Caco-2 (cell line): ENCODE results near the gene TSPAN8. TPM values are rescaled to one million over a fixed set of nuclear protein-coding genes. Genes with fewer than 3 reads are reported as not detected.

Experiments used
- BruUV-seq: library from RNA; stranded (reverse); fragments of 400-500 nt; replicated peaks from 2 replicates; lab custom pipeline; 2021; lab: Mats Ljungman, UMichigan
- CTCF ChIA-PET: fragments of 300-600 bp; sonication (Branson Sonifier 250); formaldehyde crosslinking; loops from one replicate; lab custom pipeline; 2022; ENCODE audit warnings: antibody characterized with exemption; lab: Charles Lee
- POLR2A ChIA-PET: fragments of 300-600 bp; sonication (Branson Sonifier 250); formaldehyde crosslinking; loops from one replicate; lab custom pipeline; 2022; ENCODE audit warnings: antibody characterized with exemption; lab: Charles Lee
- DNase-seq, 2 experiments: peaks; one replicate each; pipeline versions ENCODE4 v3.0.0 to v3.0.0-alpha.2; 2020 to 2022
- H3K27me3 ChIP-seq: replicated peaks from 2 replicates; pipeline ENCODE4 v1.6.0; 2011; ENCODE audit warnings: low read length; ENCODE audit not compliant: control insufficient read depth, insufficient read depth
- H3K36me3 ChIP-seq: 2 replicates; pipeline ENCODE4 v1.5.1; 2011; ENCODE audit warnings: low read length; ENCODE audit not compliant: control insufficient read depth, insufficient read depth
- H3K4me1 ChIP-seq: fragments of 250-450 bp; sonication (Bioruptor Pico); 2 replicates; pipeline ENCODE4 v1.5.1; 2020; ENCODE audit warnings: mild to moderate bottlenecking
- H3K4me3 ChIP-seq: 2 replicates; pipeline ENCODE4 v1.5.1; 2011; ENCODE audit warnings: low read depth, mild to moderate bottlenecking, control low read depth, low read length
- H3K9me3 ChIP-seq: fragments of 250-450 bp; sonication (Bioruptor Pico); 2 replicates; pipeline ENCODE4 v1.5.1; 2020; ENCODE audit warnings: mild to moderate bottlenecking, moderate library complexity
- H3K27ac Mint-ChIP-seq: one replicate; pipeline ENCODE4 v1.8.0; 2022; ENCODE audit warnings: mixed read lengths; ENCODE audit not compliant: unreplicated experiment
- H3K27me3 Mint-ChIP-seq: one replicate; pipeline ENCODE4 v1.8.0; 2022; ENCODE audit warnings: mixed read lengths; ENCODE audit not compliant: insufficient read depth, unreplicated experiment
- H3K36me3 Mint-ChIP-seq: one replicate; pipeline ENCODE4 v1.8.0; 2022; ENCODE audit warnings: mild to moderate bottlenecking, mixed read lengths; ENCODE audit not compliant: insufficient read depth, unreplicated experiment
- H3K4me1 Mint-ChIP-seq: one replicate; pipeline ENCODE4 v1.8.0; 2022; ENCODE audit warnings: low read depth, mixed read lengths; ENCODE audit not compliant: unreplicated experiment
- H3K4me3 Mint-ChIP-seq: one replicate; pipeline ENCODE4 v1.8.0; 2022; ENCODE audit warnings: mild to moderate bottlenecking, moderate library complexity, mixed read lengths; ENCODE audit not compliant: unreplicated experiment
- H3K9me3 Mint-ChIP-seq: one replicate; pipeline ENCODE4 v1.8.0; 2022; ENCODE audit warnings: mixed read lengths; ENCODE audit not compliant: unreplicated experiment
- intact Hi-C: fragments of 100-400 bp; cut with micrococcal nuclease; formaldehyde crosslinking; loops from one replicate; pipeline ENCODE4 v1.10.0; 2022; ENCODE audit not compliant: unreplicated experiment
- total RNA-seq: library from RNA; stranded (reverse); gene quantifications from 2 replicates; pipeline ENCODE4 v1.2.3, GENCODE V29; 2022
- TF ChIP-seq, protein P1 (sequence below), 2 experiments: fragments of 200-600 bp in 1 of 2; IDR thresholded peaks; 1 replicate in 1 of 2; 2 replicates in 1 of 2; pipeline versions ENCODE4 v1.5.1 to v1.8.0; 2011 to 2022; ENCODE audit warnings: antibody characterized with exemption in 1 of 2, control low read depth in 1 of 2, inconsistent platforms in 1 of 2, low read depth in 1 of 2, low read length in 1 of 2, mild to moderate bottlenecking in 1 of 2, moderate library complexity in 1 of 2; ENCODE audit not compliant: insufficient read depth in 1 of 2, severe bottlenecking in 1 of 2, unreplicated experiment in 1 of 2

TSPAN8 gene
- total RNA-seq, 1 experiment from 2014 or later: 86.4 TPM

GRCh38 chr12:71105956-71106355, 51.8 kb downstream of the TSPAN8 start:
- H3K36me3 ChIP-seq: no peaks in the 10 kb centered on the region
- H3K9me3 ChIP-seq: no peaks in the 10 kb centered on the region
- H3K9me3 Mint-ChIP-seq: no peaks in the 10 kb centered on the region
- H3K27me3 Mint-ChIP-seq: no peaks in the 10 kb centered on the region
- intact Hi-C loops: no loop called here
- no peaks in the 10 kb centered on the region for H3K4me1 ChIP-seq
- no peak overlapping the region for H3K4me3 Mint-ChIP-seq
- no peak for DNase-seq
- TF ChIP-seq, protein P1, sequence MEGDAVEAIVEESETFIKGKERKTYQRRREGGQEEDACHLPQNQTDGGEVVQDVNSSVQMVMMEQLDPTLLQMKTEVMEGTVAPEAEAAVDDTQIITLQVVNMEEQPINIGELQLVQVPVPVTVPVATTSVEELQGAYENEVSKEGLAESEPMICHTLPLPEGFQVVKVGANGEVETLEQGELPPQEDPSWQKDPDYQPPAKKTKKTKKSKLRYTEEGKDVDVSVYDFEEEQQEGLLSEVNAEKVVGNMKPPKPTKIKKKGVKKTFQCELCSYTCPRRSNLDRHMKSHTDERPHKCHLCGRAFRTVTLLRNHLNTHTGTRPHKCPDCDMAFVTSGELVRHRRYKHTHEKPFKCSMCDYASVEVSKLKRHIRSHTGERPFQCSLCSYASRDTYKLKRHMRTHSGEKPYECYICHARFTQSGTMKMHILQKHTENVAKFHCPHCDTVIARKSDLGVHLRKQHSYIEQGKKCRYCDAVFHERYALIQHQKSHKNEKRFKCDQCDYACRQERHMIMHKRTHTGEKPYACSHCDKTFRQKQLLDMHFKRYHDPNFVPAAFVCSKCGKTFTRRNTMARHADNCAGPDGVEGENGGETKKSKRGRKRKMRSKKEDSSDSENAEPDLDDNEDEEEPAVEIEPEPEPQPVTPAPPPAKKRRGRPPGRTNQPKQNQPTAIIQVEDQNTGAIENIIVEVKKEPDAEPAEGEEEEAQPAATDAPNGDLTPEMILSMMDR (IDR thresholded peaks at IDR 0.05; ENCODE audit: insufficient read depth in 1 of 2, low read depth in 1 of 2, low read length in 1 of 2, severe bottlenecking in 1 of 2, unreplicated experiment in 1 of 2): no peak
- H3K27me3 ChIP-seq: no peaks in the 10 kb centered on the region
- no TSS peak for BruUV-seq
- H3K4me3 ChIP-seq: no peak overlapping the region
- POLR2A ChIA-PET: no interaction called here
- no peak overlapping the region for H3K27ac Mint-ChIP-seq
- H3K36me3 Mint-ChIP-seq: no peaks in the 10 kb centered on the region
- CTCF ChIA-PET: no interaction called here
- H3K4me1 Mint-ChIP-seq: no peaks in the 10 kb centered on the region

- no peaks in the 10 kb centered on the region for H3K9me3 ChIP-seq
- Mint-ChIP-seq H3K27ac (no peak overlapping the region), H3K4me3 (no peak overlapping the region), H3K9me3 (peaks cover 30% of the 10 kb centered on the region), H3K27me3 (no peaks in the 10 kb centered on the region), H3K36me3 (no peaks in the 10 kb centered on the region), H3K4me1 (no peaks in the 10 kb centered on the region)
- no peaks in the 10 kb centered on the region for H3K27me3 ChIP-seq
- no TSS peak for BruUV-seq
- TF ChIP-seq, protein P1 (IDR thresholded peaks at IDR 0.05; ENCODE audit: insufficient read depth in 1 of 2, low read depth in 1 of 2, low read length in 1 of 2, severe bottlenecking in 1 of 2, unreplicated experiment in 1 of 2): no peak
- H3K4me3 ChIP-seq: no peak overlapping the region
- ChIA-PET CTCF (no interaction called here), POLR2A (no interaction called here)
- intact Hi-C loops: no loop called here
- H3K4me1 ChIP-seq: no peaks in the 10 kb centered on the region
- no peaks in the 10 kb centered on the region for H3K36me3 ChIP-seq
- no peak for DNase-seq
Measured at GRCh38 chr12:71092290-71092689, 65.5 kb downstream of the TSPAN8 start.

- H3K27me3 Mint-ChIP-seq: no peaks in the 10 kb centered on the region
- H3K4me3 ChIP-seq: no peak overlapping the region
- no TSS peak for BruUV-seq
- no peaks in the 10 kb centered on the region for H3K27me3 ChIP-seq
- no peaks in the 10 kb centered on the region for H3K4me1 ChIP-seq
- no peak overlapping the region for H3K4me3 Mint-ChIP-seq
- ChIA-PET CTCF (no interaction called here), POLR2A (no interaction called here)
- H3K9me3 ChIP-seq: no peaks in the 10 kb centered on the region
- no peaks in the 10 kb centered on the region for H3K36me3 ChIP-seq
- no peaks in the 10 kb centered on the region for H3K36me3 Mint-ChIP-seq
- peaks cover 30% of the 10 kb centered on the region for H3K9me3 Mint-ChIP-seq
- intact Hi-C loops: no loop called here
- no peak for DNase-seq
- H3K27ac Mint-ChIP-seq: no peak overlapping the region
- H3K4me1 Mint-ChIP-seq: no peaks in the 10 kb centered on the region
- TF ChIP-seq, protein P1 (IDR thresholded peaks at IDR 0.05; ENCODE audit: insufficient read depth in 1 of 2, low read depth in 1 of 2, low read length in 1 of 2, severe bottlenecking in 1 of 2, unreplicated experiment in 1 of 2): no peak
Measured at GRCh38 chr12:71090971-71091370, 66.8 kb downstream of the TSPAN8 start.
